ENCODE data around the gene SLFN12L. TPM values are rescaled to one million over a fixed set of nuclear protein-coding genes. Genes with fewer than 3 reads are reported as not detected.

The SLFN12L gene
- total and polyA plus RNA-seq, 9 of the 15 experiments (the other 6 are each of a cell fraction or from before 2014, with no cell fraction given): 0.04 to 0.31 (median 0.08) TPM; not detected in 3

DNA sequence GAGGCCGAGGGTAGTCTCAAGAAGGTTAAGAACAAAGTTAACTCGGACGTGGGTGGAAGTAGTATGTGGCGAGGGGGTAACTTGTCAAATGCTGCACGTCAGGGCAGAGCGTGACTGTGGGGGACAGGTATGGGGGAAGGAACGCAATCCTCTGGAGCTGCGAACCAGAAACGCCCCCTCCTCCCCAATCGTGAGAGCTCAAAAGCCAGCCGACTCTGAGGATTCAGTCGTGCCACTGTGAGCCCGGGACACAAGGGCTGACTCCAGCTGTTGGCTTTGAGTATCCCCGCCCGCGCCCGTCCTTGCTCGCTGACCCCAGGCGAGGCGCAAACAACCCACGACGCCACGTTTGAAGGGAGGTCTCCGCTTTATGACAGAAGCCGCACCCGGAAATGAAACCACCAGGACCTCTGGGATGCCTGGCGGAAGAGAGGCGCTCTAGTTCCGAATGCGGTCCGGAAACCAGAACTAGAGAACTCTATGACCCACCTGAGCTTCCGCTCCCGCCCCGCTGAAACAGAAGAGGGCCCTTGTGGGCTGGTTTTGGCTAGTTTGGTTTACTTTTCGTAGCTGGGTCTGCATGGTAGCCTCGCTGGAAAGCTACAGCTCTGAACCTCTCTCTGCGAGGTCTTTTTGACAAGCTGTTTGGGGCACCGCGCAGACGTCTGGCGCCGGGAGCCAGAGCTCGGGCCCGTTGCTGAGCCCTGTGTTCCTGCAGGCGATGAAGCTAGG lies 40.9 kb upstream of the SLFN12L start, which contains the start of gene PEX12 (continued):
- TF ChIP-seq SMC3 (conservative IDR thresholded peaks at IDR 0.05; ENCODE audit: insufficient read depth, low read depth, low read length) (0 out of 2 replicates have a peak, but pooled peaks have one; percentile 5), PML (IDR thresholded peaks at IDR 0.05; ENCODE audit: low read length) (peak; percentile 83), L3MBTL2 (IDR thresholded peaks at IDR 0.05) (peak; percentile 57; the same call in 1 of the 2 replicates), HDAC6 (IDR thresholded peaks at IDR 0.05; ENCODE audit: low read depth, low read length) (no peak), ZNF384 (IDR thresholded peaks at IDR 0.05; ENCODE audit: low read depth, low read length) (no peak), FOXK1 (CRISPR knock-in tag; IDR thresholded peaks at IDR 0.05; ENCODE audit: borderline replicate concordance) (no peak), ZNF133 (CRISPR knock-in tag; IDR thresholded peaks at IDR 0.05) (no peak), ZNF253 (CRISPR knock-in tag; conservative IDR thresholded peaks at IDR 0.05) (no peak), ZNF766 (CRISPR knock-in tag; conservative IDR thresholded peaks at IDR 0.05) (no peak; the same call in 1 of the 2 replicates), ZNF584 (CRISPR knock-in tag; IDR thresholded peaks at IDR 0.05; ENCODE audit: low read depth) (no peak), POLR2AphosphoS5 (IDR thresholded peaks at IDR 0.05; ENCODE audit: control insufficient read depth, insufficient read depth, low read depth, low read length) (peak; percentile 89), BRF1 (IDR thresholded peaks at IDR 0.05; ENCODE audit: borderline replicate concordance, extremely low read depth, insufficient read length) (no peak), SIX5 (IDR thresholded peaks at IDR 0.05; ENCODE audit: borderline replicate concordance in 1 of 2, insufficient read depth in 1 of 2, low read depth in 1 of 2, low read length in 2 of 2) (peak; percentile 59 to 73)
- TF ChIP-seq, protein P1, sequence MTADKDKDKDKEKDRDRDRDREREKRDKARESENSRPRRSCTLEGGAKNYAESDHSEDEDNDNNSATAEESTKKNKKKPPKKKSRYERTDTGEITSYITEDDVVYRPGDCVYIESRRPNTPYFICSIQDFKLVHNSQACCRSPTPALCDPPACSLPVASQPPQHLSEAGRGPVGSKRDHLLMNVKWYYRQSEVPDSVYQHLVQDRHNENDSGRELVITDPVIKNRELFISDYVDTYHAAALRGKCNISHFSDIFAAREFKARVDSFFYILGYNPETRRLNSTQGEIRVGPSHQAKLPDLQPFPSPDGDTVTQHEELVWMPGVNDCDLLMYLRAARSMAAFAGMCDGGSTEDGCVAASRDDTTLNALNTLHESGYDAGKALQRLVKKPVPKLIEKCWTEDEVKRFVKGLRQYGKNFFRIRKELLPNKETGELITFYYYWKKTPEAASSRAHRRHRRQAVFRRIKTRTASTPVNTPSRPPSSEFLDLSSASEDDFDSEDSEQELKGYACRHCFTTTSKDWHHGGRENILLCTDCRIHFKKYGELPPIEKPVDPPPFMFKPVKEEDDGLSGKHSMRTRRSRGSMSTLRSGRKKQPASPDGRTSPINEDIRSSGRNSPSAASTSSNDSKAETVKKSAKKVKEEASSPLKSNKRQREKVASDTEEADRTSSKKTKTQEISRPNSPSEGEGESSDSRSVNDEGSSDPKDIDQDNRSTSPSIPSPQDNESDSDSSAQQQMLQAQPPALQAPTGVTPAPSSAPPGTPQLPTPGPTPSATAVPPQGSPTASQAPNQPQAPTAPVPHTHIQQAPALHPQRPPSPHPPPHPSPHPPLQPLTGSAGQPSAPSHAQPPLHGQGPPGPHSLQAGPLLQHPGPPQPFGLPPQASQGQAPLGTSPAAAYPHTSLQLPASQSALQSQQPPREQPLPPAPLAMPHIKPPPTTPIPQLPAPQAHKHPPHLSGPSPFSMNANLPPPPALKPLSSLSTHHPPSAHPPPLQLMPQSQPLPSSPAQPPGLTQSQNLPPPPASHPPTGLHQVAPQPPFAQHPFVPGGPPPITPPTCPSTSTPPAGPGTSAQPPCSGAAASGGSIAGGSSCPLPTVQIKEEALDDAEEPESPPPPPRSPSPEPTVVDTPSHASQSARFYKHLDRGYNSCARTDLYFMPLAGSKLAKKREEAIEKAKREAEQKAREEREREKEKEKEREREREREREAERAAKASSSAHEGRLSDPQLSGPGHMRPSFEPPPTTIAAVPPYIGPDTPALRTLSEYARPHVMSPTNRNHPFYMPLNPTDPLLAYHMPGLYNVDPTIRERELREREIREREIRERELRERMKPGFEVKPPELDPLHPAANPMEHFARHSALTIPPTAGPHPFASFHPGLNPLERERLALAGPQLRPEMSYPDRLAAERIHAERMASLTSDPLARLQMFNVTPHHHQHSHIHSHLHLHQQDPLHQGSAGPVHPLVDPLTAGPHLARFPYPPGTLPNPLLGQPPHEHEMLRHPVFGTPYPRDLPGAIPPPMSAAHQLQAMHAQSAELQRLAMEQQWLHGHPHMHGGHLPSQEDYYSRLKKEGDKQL (CRISPR knock-in tag; IDR thresholded peaks at IDR 0.05; ENCODE audit: borderline replicate concordance): no peak
- TF ChIP-seq, protein P2, sequence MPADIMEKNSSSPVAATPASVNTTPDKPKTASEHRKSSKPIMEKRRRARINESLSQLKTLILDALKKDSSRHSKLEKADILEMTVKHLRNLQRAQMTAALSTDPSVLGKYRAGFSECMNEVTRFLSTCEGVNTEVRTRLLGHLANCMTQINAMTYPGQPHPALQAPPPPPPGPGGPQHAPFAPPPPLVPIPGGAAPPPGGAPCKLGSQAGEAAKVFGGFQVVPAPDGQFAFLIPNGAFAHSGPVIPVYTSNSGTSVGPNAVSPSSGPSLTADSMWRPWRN (IDR thresholded peaks at IDR 0.05; ENCODE audit: low read depth): 0 out of 2 replicates have a peak, but pooled peaks have one; percentile 4
- TF ChIP-seq, protein P3, sequence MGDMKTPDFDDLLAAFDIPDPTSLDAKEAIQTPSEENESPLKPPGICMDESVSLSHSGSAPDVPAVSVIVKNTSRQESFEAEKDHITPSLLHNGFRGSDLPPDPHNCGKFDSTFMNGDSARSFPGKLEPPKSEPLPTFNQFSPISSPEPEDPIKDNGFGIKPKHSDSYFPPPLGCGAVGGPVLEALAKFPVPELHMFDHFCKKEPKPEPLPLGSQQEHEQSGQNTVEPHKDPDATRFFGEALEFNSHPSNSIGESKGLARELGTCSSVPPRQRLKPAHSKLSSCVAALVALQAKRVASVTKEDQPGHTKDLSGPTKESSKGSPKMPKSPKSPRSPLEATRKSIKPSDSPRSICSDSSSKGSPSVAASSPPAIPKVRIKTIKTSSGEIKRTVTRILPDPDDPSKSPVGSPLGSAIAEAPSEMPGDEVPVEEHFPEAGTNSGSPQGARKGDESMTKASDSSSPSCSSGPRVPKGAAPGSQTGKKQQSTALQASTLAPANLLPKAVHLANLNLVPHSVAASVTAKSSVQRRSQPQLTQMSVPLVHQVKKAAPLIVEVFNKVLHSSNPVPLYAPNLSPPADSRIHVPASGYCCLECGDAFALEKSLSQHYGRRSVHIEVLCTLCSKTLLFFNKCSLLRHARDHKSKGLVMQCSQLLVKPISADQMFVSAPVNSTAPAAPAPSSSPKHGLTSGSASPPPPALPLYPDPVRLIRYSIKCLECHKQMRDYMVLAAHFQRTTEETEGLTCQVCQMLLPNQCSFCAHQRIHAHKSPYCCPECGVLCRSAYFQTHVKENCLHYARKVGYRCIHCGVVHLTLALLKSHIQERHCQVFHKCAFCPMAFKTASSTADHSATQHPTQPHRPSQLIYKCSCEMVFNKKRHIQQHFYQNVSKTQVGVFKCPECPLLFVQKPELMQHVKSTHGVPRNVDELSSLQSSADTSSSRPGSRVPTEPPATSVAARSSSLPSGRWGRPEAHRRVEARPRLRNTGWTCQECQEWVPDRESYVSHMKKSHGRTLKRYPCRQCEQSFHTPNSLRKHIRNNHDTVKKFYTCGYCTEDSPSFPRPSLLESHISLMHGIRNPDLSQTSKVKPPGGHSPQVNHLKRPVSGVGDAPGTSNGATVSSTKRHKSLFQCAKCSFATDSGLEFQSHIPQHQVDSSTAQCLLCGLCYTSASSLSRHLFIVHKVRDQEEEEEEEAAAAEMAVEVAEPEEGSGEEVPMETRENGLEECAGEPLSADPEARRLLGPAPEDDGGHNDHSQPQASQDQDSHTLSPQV (IDR thresholded peaks at IDR 0.05): no peak

Data from K562 (cell line).